ENCODE data around the gene SRRM4. TPM values are rescaled to one million over a fixed set of nuclear protein-coding genes. Genes with fewer than 3 reads are reported as not detected.

The SRRM4 gene
- total RNA-seq, 1 experiment from 2014 or later = not detected

- no peak overlapping the region for H3K27ac Mint-ChIP-seq (ENCODE audit: low read depth, unreplicated experiment)
- TF ChIP-seq CTCF (IDR thresholded peaks at IDR 0.05; ENCODE audit: unreplicated experiment) = no peak
- intact Hi-C loops (cut with micrococcal nuclease) = no loop called here
- no peaks in the 10 kb centered on the region for H3K36me3 Mint-ChIP-seq (ENCODE audit: insufficient read depth, unreplicated experiment)
- no peak overlapping the region for H3K4me3 Mint-ChIP-seq (ENCODE audit: unreplicated experiment)
- no peaks in the 10 kb centered on the region for H3K4me1 Mint-ChIP-seq (ENCODE audit: insufficient read depth, unreplicated experiment)
- no peak for DNase-seq (ENCODE audit: unreplicated experiment)
- H3K9me3 Mint-ChIP-seq (ENCODE audit: unreplicated experiment) = peaks cover 45% of the 10 kb centered on the region
- ChIA-PET CTCF (interaction anchor here (1.5 kb wide), 1 partner anchor 400 kb away, joined by 3 read pairs; no protein-coding TSS in a partner anchor), POLR2A (no interaction called here)
- BruUV-seq (replicated peaks) = no TSS peak
- no peaks in the 10 kb centered on the region for H3K27me3 Mint-ChIP-seq (ENCODE audit: insufficient read depth, unreplicated experiment)
Measured at GRCh38 chr12:119014368-119014767, 33.0 kb downstream of the SRRM4 start.

DNA sequence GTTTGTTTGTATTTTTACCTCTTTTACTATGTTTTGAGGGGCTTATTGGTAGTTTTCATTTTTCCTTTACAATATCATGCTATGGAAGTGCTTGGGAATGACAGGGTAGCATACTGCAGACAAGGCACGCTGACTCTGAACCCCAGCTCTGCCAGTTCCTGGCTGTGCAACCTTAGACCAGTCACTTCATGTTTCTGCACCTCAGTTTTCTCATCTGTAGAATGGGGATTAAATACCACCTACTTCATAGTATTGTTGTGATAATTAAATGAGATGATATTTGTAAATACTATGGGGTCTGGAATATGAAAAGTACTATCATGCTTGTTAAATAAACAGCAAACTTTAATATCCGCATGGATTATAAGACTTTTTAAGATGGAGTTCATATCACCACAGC is 35.4 kb downstream of the SRRM4 start:
- H3K4me3 Mint-ChIP-seq (ENCODE audit: unreplicated experiment) = no peak overlapping the region
- no TSS peak for BruUV-seq (replicated peaks)
- no peak for TF ChIP-seq CTCF (IDR thresholded peaks at IDR 0.05; ENCODE audit: unreplicated experiment)
- no peaks in the 10 kb centered on the region for H3K27me3 Mint-ChIP-seq (ENCODE audit: insufficient read depth, unreplicated experiment)
- H3K4me1 Mint-ChIP-seq (ENCODE audit: insufficient read depth, unreplicated experiment) = no peaks in the 10 kb centered on the region
- peaks cover 50% of the 10 kb centered on the region for H3K9me3 Mint-ChIP-seq (ENCODE audit: unreplicated experiment)
- CTCF ChIA-PET = no interaction called here
- intact Hi-C loops (cut with micrococcal nuclease) = no loop called here
- no peak overlapping the region for H3K27ac Mint-ChIP-seq (ENCODE audit: low read depth, unreplicated experiment)
- POLR2A ChIA-PET = no interaction called here
- DNase-seq (ENCODE audit: unreplicated experiment) = no peak
- H3K36me3 Mint-ChIP-seq (ENCODE audit: insufficient read depth, unreplicated experiment) = no peaks in the 10 kb centered on the region

GRCh38 chr12:119019166-119019565 is 37.8 kb downstream of the SRRM4 start:
- H3K36me3 Mint-ChIP-seq (ENCODE audit: insufficient read depth, unreplicated experiment) = no peaks in the 10 kb centered on the region
- H3K4me3 Mint-ChIP-seq (ENCODE audit: unreplicated experiment) = no peak overlapping the region
- no peak for DNase-seq (ENCODE audit: unreplicated experiment)
- ChIA-PET POLR2A (no interaction called here), CTCF (no interaction called here)
- no peak for TF ChIP-seq CTCF (IDR thresholded peaks at IDR 0.05; ENCODE audit: unreplicated experiment)
- no peak overlapping the region for H3K27ac Mint-ChIP-seq (ENCODE audit: low read depth, unreplicated experiment)
- H3K27me3 Mint-ChIP-seq (ENCODE audit: insufficient read depth, unreplicated experiment) = no peaks in the 10 kb centered on the region
- H3K4me1 Mint-ChIP-seq (ENCODE audit: insufficient read depth, unreplicated experiment) = no peaks in the 10 kb centered on the region
- H3K9me3 Mint-ChIP-seq (ENCODE audit: unreplicated experiment) = peaks cover 53% of the 10 kb centered on the region
- no TSS peak for BruUV-seq (replicated peaks)
- intact Hi-C loops (cut with micrococcal nuclease) = no loop called here

- TF ChIP-seq CTCF (IDR thresholded peaks at IDR 0.05; ENCODE audit: unreplicated experiment) = no peak
- DNase-seq (ENCODE audit: unreplicated experiment) = no peak
- no TSS peak for BruUV-seq (replicated peaks)
- H3K27ac Mint-ChIP-seq (ENCODE audit: low read depth, unreplicated experiment) = no peak overlapping the region
- no peaks in the 10 kb centered on the region for H3K27me3 Mint-ChIP-seq (ENCODE audit: insufficient read depth, unreplicated experiment)
- H3K36me3 Mint-ChIP-seq (ENCODE audit: insufficient read depth, unreplicated experiment) = no peaks in the 10 kb centered on the region
- H3K4me1 Mint-ChIP-seq (ENCODE audit: insufficient read depth, unreplicated experiment) = no peaks in the 10 kb centered on the region
- intact Hi-C loops (cut with micrococcal nuclease) = no loop called here
- peaks cover 46% of the 10 kb centered on the region for H3K9me3 Mint-ChIP-seq (ENCODE audit: unreplicated experiment)
- CTCF ChIA-PET = interaction anchor here (0.5 to 0.7 kb wide), 4 partner anchors 19 to 524 kb away, joined by 3 to 4 read pairs (median 3); no protein-coding TSS in a partner anchor
- POLR2A ChIA-PET = no interaction called here
- H3K4me3 Mint-ChIP-seq (ENCODE audit: unreplicated experiment) = no peak overlapping the region
Measured at GRCh38 chr12:119020406-119021360, 39.3 kb downstream of the SRRM4 start.
